ENCODE results near the gene AP1G2. TPM values are rescaled to one million over a fixed set of nuclear protein-coding genes. Genes with fewer than 3 reads are reported as not detected.

The AP1G2 gene
- total RNA-seq, 2 donors from 2014 or later, result 150 to 237 TPM

DNA sequence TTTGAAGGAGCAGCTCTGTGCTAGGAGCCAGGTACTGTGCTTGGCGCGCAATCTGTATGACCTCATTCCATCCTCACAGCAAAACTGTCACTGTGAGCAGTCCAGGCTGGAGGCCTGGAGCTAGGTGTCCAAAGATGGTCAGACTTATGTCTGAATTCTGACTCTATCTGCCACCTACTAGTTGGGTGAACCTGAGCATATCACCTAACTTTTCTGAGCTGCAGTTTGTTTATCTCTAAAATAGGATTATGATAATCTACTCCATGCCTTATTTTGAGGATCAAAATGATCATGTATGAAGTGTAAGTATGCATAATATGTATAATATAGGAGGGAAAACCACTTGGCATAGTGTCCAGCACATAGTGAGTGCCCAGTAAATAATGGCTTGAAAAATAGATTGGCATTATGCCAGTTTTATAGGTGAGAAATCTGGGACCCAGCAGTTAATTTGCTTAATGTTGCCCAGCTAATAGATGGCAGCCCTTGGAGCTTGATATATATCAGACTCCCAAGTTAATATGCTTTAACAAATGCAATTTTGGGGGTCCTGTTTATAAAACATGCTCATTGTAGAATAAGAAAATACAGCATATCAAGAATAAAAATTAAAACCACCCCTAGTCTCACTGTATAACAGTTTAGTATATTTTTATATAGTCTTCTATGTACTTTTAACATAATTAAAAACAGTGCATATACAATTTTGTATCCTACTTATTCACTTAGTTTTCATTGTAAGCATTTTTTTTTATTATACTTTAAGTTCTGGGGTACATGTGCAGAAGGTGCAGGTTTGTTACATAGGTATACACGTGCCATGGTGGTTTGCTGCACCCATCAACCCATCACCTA is 15.5 kb upstream of the AP1G2 start:
- Histone ChIP-seq H3K4me3 (no peak overlapping the region), H3K36me3 (replicated peaks in 1 of 2; ENCODE audit: insufficient read depth in 1 of 2, low read depth in 2 of 2) (no peaks in the 10 kb centered on the region), H3K27me3 (no peaks in the 10 kb centered on the region), H3K9me3 (no peaks in the 10 kb centered on the region), H3K4me1 (peaks cover under 1% of the 10 kb centered on the region), H3K27ac (no peak overlapping the region)
- TF ChIP-seq POLR2A (IDR thresholded peaks at IDR 0.05), result no peak
- TF ChIP-seq, protein P1, sequence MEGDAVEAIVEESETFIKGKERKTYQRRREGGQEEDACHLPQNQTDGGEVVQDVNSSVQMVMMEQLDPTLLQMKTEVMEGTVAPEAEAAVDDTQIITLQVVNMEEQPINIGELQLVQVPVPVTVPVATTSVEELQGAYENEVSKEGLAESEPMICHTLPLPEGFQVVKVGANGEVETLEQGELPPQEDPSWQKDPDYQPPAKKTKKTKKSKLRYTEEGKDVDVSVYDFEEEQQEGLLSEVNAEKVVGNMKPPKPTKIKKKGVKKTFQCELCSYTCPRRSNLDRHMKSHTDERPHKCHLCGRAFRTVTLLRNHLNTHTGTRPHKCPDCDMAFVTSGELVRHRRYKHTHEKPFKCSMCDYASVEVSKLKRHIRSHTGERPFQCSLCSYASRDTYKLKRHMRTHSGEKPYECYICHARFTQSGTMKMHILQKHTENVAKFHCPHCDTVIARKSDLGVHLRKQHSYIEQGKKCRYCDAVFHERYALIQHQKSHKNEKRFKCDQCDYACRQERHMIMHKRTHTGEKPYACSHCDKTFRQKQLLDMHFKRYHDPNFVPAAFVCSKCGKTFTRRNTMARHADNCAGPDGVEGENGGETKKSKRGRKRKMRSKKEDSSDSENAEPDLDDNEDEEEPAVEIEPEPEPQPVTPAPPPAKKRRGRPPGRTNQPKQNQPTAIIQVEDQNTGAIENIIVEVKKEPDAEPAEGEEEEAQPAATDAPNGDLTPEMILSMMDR (IDR thresholded peaks at IDR 0.05), result no peak
- intact Hi-C loops (cut with DNase I), result loop anchor here (10.0 kb wide), 2 partner anchors 322 to 352 kb away; no protein-coding TSS in a partner anchor
- ATAC-seq (no peak), DNase-seq (no peak)
- 74 to 76% methylated on average over 1 to 3 of the region's 3 CpGs for WGBS, 2 donors

- ATAC-seq, result no peak
- peaks cover 0 to 19% of the 10 kb centered on the region in 2 donors for H3K27me3 ChIP-seq
- no peaks in the 10 kb centered on the region for H3K9me3 ChIP-seq
- H3K4me3 ChIP-seq, result no peak overlapping the region
- intact Hi-C loops (cut with DNase I), result loop anchor here (10.0 kb wide), 2 partner anchors 324 to 354 kb away; no protein-coding TSS in a partner anchor
- no peak for DNase-seq
- H3K4me1 ChIP-seq, result peaks cover 17% of the 10 kb centered on the region
- WGBS, 2 donors, result 95% methylated on average over 6 of the region's 8 CpGs; no CpG with 5 or more reads in 1 of the 2 donors
- TF ChIP-seq POLR2A (IDR thresholded peaks at IDR 0.05), result no peak
- TF ChIP-seq, protein P1 (IDR thresholded peaks at IDR 0.05), result no peak
- no peak overlapping the region for H3K27ac ChIP-seq
- no peaks in the 10 kb centered on the region for H3K36me3 ChIP-seq (replicated peaks in 1 of 2; ENCODE audit: insufficient read depth in 1 of 2, low read depth in 2 of 2)
These were observed 13.3 kb upstream of the AP1G2 start for GRCh38 chr14:23580948-23581281.

- peaks cover 0 to 25% of the 10 kb centered on the region in 2 donors for H3K27me3 ChIP-seq
- no peak for DNase-seq
- 88 to 96% methylated on average over 14 to 21 of the region's 24 CpGs for WGBS, 2 donors
These were observed 12.7 kb upstream of the AP1G2 start for GRCh38 chr14:23580152-23580926.

GRCh38 chr14:23579739-23580138 is 12.1 kb upstream of the AP1G2 start:
- TF ChIP-seq, protein P1 (IDR thresholded peaks at IDR 0.05), result no peak
- TF ChIP-seq POLR2A (IDR thresholded peaks at IDR 0.05), result no peak
- no peaks in the 10 kb centered on the region for H3K36me3 ChIP-seq (replicated peaks in 1 of 2; ENCODE audit: insufficient read depth in 1 of 2, low read depth in 2 of 2)
- ATAC-seq (no peak), DNase-seq (no peak)
- H3K4me3 ChIP-seq, result no peak overlapping the region
- H3K4me1 ChIP-seq, result peaks cover 19% of the 10 kb centered on the region
- intact Hi-C loops (cut with DNase I), result loop anchor here (10.0 kb wide), 2 partner anchors 325 to 355 kb away; no protein-coding TSS in a partner anchor
- H3K27me3 ChIP-seq, result peaks cover 0 to 28% of the 10 kb centered on the region in 2 donors
- H3K9me3 ChIP-seq, result no peaks in the 10 kb centered on the region
- H3K27ac ChIP-seq, result no peak overlapping the region

More at GRCh38 chr14:23580152-23580926, 12.7 kb upstream of the AP1G2 start:
- intact Hi-C loops (cut with DNase I), result loop anchor here (10.0 kb wide), 2 partner anchors 324 to 354 kb away; no protein-coding TSS in a partner anchor
- Histone ChIP-seq H3K27ac (no peak overlapping the region), H3K9me3 (no peaks in the 10 kb centered on the region), H3K4me3 (no peak overlapping the region), H3K36me3 (replicated peaks in 1 of 2; ENCODE audit: insufficient read depth in 1 of 2, low read depth in 2 of 2) (no peaks in the 10 kb centered on the region), H3K4me1 (peaks cover 19% of the 10 kb centered on the region)
- TF ChIP-seq, protein P1 (IDR thresholded peaks at IDR 0.05), result no peak
- no peak for TF ChIP-seq POLR2A (IDR thresholded peaks at IDR 0.05)
- ATAC-seq, result no peak

All from body of pancreas (tissue), 4 donors.